Measurements from ENCODE around the gene C17orf78.
"Not testable (repeated sequence)": the region's sequence is repeated elsewhere in the genome, so short reads cannot be mapped to it uniquely, and the experiment has no call there.

The C17orf78 gene

DNA sequence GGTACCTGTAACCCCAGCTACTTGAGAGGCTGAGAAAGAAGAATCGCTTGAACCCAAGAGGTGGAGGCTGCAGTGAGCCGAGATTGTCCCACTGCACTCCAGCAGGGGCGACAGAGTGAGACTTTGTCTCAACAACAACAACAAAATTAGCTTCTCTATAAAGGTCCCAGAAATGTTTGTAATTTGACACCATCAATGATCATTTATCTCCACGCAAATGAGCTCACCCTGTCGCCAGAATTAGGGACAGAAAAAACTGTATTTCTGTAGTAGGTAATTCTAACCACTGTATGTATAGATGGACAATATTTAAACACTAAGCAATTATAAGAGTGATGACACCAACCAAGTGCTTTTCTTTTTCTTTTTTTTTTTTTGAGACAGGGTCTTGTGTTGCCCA lies 10.7 kb downstream of the C17orf78 start:
- no peak for DNase-seq (ENCODE audit: low read depth)

DNA sequence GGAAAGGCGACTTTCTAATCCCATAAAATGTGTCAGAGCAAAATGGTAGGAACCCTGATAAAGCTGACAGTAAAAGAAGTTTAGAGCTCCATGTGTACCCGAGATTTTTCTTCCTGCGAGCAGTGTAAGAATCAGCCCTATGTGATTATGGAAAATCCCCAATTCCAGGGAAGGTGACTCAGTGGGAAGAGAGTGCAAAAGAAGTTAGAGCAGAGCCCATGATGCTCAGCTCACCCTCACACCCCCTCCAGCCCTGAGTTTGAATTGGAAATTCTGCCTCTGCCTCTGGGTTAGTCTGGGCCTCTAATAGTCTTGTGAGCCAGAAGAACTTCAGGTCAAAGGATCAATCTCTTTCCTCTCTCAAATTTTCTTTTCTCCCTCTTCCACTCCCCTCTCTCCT lies 12.5 kb downstream of the C17orf78 start:
- DNase-seq (ENCODE audit: low read depth): no peak

DNA sequence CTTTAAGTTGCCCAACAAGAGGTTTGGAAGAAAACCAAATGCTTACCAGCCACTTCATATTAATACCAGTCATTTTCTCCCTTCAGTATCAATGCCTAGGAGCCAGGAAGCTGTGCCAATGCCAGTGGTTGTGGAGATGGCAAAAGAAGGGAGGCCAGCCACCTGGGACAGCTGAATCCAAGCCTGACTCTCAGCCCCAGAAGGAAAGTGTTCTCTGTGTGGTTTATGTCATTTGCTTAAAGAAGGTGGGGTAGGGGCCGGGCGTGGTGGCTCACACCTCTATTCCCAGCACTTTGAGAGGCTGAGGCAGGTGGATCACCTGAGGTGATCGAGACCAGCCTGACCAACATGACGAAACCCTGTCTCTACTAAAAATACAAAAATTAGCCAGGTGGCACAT lies 13.4 kb downstream of the C17orf78 start:
- no peak for DNase-seq (ENCODE audit: low read depth)

DNA sequence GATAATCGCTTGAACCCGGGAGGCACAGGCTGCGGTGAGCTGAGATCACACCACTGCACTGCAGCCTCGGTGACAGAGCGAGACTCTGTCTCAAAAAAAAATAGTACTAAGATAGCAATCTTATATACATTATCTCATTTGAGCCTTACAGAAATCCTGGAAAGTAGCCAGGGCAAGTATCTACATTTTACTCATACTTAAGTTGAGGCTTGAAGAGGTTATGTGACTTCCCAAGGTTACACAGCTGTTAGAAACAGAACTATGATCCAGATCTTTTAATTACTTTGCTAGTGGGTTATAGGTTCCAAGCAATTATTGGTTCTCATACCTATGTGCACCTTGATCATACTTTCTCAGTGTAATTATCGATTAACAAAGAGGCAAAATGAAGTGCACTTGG lies 15.4 kb downstream of the C17orf78 start:
- DNase-seq (ENCODE audit: low read depth): no peak

DNA sequence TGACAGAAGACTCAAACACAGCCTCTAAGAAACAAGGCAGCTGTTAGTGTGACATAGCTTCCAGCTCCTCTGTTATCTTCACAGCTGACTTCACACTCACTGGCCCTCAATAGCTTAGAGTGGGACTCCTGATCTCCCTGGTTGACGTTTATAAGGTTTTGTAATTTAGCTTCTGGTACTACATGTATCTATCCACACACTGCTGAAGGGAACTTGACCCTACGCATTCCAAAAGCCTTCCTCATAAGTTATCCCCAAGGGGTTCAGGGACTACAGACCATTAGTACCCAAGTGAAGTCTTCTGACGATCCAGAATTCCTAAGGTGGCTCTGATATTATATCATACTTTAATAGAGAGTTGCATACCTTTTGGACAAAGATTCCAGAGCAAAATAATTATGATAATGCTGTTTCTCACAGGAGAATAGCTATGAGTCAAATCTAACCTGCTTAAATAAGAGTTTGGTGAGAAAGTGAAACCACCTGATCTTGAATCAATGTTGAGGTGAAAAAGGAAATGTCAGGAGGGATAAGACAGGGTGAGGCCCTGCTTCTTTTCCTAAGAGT lies 16.3 kb downstream of the C17orf78 start:
- no peak for DNase-seq (ENCODE audit: low read depth)

DNA sequence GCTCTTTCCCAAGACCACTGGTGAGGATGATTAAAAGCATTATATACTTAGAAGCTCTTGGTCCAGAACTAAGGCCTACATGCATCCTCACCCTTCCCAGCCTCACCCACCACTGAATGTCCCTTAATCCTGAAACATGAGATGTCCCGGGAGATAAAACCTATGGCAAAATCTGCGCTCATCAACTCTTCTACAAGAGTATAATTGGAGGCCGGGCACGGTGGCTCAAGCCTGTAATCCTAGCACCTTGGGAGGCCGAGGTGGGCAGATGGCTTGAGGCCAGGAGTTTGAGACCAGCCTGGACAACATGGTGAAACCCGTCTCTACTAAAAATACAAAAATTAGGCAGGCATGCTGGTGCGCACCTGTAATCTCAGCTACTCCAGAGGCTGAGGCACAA lies 17.6 kb downstream of the C17orf78 start:
- DNase-seq (ENCODE audit: low read depth): no peak

DNA sequence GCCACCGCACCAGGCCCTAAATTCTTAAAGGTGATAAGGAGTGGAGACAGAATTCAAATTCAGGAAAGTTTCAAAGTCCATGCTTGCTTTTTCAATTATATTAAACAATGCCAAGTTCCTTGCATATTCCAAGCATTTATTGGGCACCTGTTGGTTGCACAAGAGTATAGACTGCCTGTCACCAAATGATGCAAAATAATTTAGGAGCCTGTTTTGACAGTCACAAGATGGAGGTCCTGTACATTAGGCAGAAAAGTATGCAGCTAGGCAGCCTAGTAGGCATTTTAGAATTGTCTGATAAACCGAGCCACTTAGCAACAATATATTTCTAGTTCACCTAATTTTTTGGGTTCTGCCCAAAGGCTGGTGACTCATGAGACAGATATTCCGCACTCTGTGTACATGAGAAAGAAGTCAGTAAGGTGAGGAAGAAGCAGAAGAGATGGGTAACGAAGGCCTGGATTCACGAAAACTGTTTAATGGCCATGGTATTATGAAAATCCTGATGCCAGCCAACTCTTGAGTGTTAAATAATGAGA lies 23.5 kb downstream of the C17orf78 start:
- no peak for DNase-seq (ENCODE audit: low read depth)

DNA sequence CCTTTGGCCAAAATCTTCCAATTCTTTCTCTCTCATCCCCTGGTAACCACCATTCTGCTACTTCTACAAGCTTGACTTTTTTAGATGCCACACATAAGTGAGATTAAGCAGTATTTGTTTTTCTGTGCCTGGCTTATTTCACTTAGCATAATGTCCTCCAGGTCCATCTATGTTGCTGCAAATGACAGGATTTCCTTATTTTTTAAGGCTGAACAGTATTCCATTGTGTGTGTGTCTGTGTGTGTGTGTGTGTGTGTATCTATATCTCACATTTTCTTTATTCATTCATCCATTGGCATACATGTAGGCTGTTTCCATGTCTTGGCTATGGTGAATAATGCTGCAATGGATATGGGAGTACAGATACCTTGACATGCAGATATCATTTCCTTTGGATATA lies 24.7 kb downstream of the C17orf78 start:
- no peak for DNase-seq (ENCODE audit: low read depth)

DNA sequence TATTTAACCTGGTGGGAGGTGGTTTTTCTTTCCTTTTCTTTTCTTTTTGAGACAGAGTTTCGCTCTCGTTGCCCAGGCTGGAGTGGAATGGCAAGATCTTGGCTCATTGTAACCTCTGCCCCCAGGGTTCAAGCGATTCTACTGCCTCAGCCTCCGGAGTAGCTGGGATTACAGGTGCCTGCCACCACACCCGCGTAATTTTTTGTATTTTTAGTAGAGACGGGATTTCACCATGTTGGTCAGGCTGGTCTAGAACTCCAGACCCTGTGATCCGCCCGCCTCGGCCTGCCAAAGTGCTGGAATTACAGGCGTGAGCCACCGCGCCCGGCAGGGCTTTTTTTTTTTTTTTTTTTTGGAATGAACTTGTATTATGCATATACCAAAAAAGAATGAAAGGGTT lies 29.7 kb downstream of the C17orf78 start:
- not testable (repeated sequence) for DNase-seq (ENCODE audit: low read depth)

DNA sequence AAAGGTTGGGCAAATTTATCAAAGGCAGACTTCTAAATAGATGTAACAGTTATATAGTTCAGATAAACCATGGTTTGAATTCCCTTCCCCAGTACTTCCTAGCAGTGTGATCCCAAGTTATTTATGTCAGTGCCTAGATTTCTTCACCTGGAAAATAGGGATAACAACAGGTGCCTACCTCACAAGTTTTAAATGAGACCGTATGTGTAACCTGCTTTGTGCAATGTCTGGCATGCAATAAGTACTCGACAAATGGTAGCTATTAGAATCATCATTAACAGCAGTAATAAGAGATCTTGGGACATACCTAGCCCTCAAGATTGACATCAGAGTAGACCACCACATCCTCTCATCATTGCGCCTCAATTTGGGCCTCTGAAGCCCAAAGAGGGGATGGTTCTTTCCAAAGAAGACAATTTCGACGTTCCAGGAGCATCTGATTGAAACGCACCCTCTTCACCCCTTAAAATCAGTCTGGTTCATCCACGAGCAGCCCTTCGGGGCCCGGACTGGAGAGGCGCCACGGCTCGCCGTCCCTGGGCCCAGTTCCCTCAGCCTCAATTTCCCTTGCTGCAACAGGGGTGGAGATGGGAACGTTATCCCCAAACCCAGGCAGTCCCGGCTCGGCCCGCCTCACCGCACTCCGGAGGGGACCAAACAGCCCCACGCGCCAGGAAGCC lies 30.3 kb downstream of the C17orf78 start:
- no peak for DNase-seq (ENCODE audit: low read depth)

DNA sequence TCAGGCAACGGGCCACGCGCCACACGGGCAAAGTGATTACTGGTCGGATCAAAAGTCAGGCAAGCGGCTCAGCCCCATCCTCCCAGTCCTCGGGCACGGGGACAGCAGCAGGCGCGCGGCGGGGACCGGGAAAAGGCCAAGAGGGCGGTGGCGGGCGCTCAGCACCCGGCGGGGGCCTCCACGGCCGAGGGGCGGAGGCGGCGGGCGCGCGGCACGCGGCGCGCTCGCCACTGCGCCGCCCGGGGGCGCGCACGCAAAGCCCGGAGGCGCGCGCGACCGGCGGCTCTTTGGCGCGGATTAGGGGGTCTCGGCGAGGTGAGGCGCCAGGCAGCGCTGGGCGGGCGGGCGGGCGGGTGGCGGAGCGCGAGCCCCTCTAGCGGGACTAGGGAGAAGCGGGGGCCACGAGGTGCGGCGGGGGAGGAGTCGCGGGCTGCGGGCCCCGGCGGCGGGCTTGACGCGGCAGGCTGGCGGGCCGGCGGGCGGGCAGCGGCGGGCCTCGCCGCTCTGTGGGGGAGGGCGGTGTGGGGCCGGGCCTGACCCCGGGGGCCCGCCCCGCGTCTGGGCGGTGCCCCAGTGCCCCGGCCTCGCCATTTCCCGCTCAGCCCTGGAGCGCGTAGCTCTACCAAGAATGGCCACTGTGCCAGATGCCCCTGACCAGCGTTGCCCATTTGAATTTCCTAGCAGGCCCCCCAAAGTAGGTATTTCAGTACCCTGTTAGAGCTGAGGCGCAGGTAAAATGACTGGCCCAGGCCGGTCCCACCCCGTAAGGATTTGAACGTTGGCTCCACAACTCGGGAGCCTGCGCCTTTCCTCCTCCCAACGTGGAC lies 31.1 kb downstream of the C17orf78 start, which contains the start of the genes ACACA and TADA2A:
ACACA (minus strand) TSS at position 202 of the 827 bp plus-strand sequence. CDS start 537 bp downstream, outside the sequence.
TADA2A (plus strand) TSS at position 252 of the 827 bp plus-strand sequence. CDS start 4,480 bp downstream, outside the sequence.
- peak; percentile 59 for DNase-seq (ENCODE audit: low read depth)

DNA sequence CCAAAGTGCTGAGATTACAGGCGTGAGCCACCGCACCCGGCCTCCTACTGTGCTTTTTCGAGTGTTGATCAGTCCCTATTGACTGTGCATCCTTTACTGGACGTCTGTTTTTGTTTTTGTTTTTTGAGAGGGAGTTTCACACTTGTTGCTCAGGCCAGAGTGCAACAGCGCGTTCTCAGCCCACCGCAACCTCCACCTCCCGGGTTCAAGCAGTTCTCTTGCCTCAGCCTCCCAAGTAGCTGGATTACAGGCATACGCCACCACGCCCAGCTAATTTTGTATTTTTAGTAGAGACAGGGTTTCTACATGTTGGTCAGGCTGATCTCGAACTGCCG lies 32.3 kb downstream of the C17orf78 start:
- DNase-seq (ENCODE audit: low read depth): not testable (repeated sequence)

DNA sequence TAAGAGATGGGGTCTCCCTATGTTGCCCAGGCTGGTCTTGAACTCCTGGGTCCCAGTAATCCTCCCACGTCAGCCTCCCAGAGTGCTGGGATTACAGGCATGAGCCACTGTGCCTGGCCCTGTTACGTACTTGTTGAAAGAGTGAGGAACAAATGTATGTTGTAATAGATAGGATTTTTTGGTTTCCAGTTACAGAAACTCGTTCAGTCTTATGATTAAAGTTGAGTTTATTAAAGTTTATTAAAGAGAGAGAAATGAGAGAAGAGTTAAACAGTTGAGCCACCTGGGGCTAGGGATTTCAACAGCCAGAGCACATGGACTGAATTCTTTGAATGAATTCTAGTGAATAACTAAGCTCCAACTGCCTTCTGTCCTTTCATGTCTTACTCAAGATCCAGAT lies 34.6 kb downstream of the C17orf78 start:
- DNase-seq (ENCODE audit: low read depth): no peak

DNA sequence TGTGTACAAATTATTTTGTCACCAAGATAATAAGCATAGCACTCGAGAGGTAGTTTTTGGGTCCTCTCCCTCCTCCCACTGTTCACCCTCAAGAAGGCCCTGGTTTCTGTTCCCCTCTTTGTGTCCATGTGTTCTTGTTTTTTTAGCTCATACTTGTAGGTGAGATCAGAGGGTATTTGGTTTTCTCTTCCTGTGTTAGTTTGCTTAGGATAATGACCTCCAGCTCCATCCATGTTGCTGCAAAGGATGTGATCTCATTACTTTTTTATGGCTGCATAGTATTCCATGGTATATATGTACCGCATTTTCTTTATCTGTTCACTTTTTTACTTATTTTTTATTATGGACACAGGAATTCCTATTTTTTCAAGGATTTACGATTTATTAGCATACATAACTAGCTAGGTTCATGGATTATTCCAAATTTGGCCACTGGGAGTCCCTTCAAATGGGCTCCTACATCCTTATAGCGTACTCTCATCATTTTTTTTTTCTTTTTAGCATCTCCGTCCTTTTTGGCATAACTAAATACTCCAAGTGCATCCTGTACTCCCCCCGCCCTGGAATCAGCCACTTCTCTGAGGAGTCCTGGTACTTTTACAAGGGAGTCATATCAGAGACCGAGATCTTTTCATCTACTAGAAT lies 38.2 kb downstream of the C17orf78 start:
- DNase-seq (ENCODE audit: low read depth): no peak

DNA sequence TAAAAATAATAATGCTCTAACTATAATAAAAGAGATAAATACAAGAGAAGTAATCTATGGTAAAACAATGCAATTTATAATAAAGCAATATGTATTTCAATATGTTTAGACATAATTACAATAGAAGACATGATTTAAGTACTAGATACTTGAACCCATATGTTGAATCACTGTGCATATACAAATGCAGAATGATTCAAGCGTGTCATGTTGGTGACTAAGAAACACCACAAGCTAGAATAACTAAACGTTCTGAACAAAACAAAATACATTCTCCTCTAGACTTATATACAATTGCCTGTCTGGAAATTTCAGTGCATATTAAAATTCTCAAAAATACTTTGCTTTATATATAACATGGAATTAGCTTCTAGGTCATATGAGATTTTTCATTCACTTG lies 42.1 kb downstream of the C17orf78 start:
- DNase-seq (ENCODE audit: low read depth): no peak

DNA sequence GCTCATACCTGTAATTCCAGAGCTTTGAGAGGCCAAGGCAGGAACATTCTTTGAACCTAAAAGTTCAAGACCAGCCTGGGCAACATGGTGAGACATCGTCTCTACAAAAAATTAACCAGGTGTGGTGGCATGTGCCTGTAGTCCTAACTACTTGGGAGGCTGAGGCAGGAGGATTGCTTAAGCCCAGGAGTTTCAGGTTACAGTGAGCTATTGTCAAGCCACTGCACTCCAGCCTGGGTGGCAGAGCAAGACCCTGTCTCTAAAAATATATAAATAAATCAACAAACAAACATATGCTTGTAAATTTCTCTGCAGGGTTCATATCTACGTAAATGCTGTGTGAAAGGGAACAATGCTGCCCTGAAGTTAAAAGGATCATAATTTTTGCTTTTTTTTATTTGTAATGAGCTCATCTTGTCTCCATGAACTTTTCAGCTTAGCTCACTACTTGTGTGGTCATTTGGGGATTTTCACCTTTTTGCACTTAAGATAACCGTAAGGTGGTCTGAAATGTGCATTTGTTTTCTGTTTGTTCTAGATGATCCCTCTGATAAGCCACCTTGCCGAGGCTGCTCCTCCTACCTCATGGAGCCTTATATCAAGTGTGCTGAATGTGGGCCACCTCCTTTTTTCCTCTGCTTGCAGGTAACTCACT lies 47.3 kb downstream of the C17orf78 start:
- DNase-seq (ENCODE audit: low read depth): no peak

DNA sequence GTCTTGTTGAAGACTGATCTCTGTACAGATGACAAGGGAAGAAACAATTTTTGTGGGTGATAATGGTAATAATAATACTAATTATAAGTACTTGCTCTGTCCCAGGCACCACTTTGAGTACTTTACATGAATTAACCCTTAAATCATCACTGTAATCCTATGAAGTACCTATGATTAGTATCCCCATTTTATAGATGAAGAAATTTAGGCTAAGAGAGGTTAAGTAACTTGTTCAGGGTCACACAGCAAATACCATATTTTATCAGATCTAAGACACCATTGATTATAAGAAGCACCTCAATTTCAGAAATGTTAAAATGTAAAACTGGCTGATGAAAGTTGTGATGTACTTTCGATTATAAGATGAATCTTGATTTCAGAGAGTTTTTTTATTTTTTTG lies 49.5 kb downstream of the C17orf78 start:
- no peak for DNase-seq (ENCODE audit: low read depth)

DNA sequence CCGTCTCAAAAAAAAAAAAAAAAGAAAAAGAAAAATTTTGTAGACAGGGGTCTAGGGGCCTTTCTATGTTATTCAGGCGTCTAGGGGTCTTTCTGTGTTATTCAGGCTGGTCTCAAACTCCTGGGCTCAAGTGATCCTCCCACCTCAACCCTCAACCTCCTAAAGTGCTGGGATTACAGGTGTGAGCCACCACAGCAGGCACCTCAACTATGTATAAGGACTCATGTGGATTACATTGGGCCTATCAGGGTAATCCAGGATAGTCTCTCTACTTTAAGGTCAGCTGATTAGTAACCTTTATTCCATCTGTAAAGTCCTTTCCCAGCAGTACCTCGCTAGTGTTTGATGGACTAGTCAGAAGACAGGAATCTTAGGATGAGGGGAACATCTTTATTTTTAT lies 53.3 kb downstream of the C17orf78 start:
- no peak for DNase-seq (ENCODE audit: low read depth)

DNA sequence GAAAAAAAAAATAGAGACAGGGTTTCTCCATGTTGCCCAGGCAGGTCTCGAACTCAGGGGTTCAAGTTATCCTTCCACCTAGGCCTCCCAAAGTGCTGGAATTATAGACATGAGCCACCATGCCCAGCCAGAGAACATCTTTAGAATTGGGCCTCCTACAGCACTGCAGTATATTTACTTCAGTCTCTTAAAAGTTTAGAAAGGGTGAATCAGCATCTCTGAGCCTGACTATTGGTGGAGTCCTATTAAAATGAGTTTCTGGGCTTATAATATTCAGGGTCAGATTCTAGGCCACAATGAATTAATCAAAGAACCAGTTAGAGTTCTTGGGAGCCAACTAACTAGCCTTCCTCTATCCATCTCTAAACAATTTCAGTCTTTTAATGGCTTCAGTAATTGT lies 53.7 kb downstream of the C17orf78 start:
- DNase-seq (ENCODE audit: low read depth): no peak

DNA sequence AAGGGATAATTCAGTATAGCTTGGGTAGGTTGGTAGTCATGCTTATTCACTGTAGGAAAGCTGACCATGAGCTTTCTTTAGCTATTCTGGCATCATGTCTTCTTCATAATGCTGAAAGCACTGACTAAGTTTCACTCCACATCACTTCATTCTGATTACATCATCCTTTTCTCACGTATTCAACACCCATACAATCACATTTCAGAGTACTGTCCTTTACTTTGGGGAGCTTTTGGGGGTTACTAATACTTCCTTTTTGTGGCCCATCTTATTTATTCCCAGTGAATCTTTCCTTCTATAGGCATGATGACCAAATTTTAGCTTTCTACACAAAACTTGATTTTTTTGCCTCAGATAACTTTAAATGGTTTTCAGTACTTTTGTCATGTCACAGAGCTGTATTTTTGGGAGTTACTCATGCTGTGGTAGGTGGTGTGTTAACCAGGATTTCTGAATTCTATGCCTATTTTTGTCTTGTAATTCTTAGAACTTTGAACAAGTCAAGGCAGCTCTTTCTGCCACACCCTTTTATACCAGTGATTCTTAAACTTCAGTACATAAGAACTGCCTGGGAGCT lies 54.4 kb downstream of the C17orf78 start:
- no peak for DNase-seq (ENCODE audit: low read depth)

DNA sequence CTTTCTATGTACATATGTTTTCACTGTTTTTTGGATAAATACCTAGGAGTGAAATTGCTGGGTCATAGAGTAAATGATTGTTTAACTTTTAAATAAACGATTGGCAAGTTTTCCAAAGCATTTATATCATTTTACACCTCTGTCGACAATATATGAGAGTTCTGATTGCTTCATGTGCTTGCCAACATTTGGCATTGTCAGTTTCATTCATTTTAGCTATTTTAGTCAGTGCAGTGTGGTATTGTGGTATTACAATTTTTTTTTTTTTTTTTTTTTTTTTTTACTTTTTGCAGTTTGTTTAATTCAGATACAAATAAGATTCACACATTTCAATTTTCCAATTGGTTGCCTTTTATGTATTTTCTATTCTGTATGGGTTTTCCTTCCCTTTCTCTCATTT lies 56.9 kb downstream of the C17orf78 start:
- no peak for DNase-seq (ENCODE audit: low read depth)

DNA sequence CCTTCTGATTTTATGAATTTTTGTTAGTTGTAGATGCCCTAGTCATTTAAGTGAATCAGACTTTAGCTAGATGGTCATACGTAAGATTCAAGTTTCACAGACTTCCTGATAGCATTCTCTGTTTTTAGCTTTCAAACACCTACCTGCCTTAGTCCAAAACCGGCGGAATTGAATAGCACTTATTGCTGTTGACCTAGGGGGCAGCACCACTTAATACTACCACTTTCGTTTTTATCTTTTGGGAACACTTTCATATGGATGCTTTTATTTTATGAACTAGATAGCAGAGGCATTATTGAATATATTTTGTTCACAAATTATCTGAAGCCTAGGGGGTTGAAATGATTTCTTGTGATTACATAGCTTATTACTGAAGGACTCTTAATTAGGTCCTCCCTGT lies 62.4 kb downstream of the C17orf78 start:
- no peak for DNase-seq (ENCODE audit: low read depth)
